Measurements from ENCODE around the gene SLC25A28.
A peak's percentile ranks its signal among the peaks of the same experiment; 100 is the strongest.

DNA sequence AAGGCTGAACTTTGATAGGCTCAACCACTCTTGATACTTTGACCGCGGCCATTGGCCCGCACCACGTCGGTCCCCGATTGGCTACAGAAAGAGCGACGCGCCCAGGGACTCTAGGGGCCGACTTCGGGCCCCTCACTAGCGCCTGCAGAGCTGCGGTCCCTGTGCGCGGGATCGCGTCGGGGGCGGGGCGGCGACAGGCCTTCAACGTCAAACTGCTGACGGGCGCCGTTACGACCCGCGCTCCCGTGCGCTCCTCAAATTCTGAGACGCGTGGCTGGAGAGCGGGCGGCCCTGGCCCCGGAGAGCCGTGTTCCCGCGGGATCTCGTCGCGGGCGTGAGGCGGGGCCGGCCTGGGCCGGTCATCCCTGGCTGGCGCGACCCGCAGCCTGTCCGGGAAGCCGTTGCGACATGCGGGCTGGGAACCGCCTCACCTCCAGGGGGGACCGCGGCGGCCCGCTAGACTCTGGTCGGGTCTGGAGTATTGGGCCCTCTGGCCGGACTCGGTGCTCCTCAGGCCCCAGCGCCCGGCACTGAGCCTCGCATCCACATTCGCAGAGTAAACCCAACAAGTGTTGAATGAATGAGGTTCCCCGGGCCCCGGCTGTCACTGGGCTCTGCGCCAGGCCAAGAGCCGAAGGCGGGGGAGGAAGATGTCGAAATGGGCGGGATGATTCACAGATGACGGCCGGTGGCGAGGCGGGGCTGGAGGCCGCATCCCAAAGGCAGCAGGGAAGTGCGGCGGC, 643 bp upstream of the SLC25A28 start:
- TF ChIP-seq, protein P1, sequence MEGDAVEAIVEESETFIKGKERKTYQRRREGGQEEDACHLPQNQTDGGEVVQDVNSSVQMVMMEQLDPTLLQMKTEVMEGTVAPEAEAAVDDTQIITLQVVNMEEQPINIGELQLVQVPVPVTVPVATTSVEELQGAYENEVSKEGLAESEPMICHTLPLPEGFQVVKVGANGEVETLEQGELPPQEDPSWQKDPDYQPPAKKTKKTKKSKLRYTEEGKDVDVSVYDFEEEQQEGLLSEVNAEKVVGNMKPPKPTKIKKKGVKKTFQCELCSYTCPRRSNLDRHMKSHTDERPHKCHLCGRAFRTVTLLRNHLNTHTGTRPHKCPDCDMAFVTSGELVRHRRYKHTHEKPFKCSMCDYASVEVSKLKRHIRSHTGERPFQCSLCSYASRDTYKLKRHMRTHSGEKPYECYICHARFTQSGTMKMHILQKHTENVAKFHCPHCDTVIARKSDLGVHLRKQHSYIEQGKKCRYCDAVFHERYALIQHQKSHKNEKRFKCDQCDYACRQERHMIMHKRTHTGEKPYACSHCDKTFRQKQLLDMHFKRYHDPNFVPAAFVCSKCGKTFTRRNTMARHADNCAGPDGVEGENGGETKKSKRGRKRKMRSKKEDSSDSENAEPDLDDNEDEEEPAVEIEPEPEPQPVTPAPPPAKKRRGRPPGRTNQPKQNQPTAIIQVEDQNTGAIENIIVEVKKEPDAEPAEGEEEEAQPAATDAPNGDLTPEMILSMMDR (IDR thresholded peaks at IDR 0.05): no peak
- TF ChIP-seq POLR2A (IDR thresholded peaks at IDR 0.05) (peak; percentile 58 to 62), POLR2AphosphoS5 (IDR thresholded peaks at IDR 0.05) (peak; percentile 71 to 81 (median 80))

Data from suprapubic skin (tissue), 4 donors.